Body of pancreas (tissue), 4 donors: ENCODE measurements around the gene PSD. TPM values are rescaled to one million over a fixed set of nuclear protein-coding genes. Genes with fewer than 3 reads are reported as not detected.

ENCODE experiments used
- ATAC-seq: fragments of 150-250 bp; one replicate; pipeline ENCODE4 v1.9.1; 2016
- DNase-seq, 4 donors: peaks; one replicate each; pipeline ENCODE4 v3.0.0-alpha.2; 2019
- H3K27ac ChIP-seq, 4 donors: fragments of 200-600 bp; sonication (generic); 1 replicate in 3 of 4; 2 replicates in 1 of 4; pipeline versions ENCODE4 v1.5.1 to v1.6.1; 2016 to 2019; ENCODE audit warnings: mild to moderate bottlenecking in 1 of 4, mixed read lengths in 1 of 4, moderate library complexity in 1 of 4
- H3K27me3 ChIP-seq, 2 donors: fragments of 200-600 bp; sonication (generic); one replicate each; pipeline ENCODE4 v1.6.0; 2016; ENCODE audit warnings: mild to moderate bottlenecking in 1 of 2
- H3K36me3 ChIP-seq, 2 donors: fragments of 200-600 bp; sonication (generic); replicated peaks in 1 of 2; 2 replicates each; pipeline ENCODE4 v1.5.1; 2016; ENCODE audit warnings: low read depth in 2 of 2; ENCODE audit not compliant: insufficient read depth in 1 of 2
- H3K4me1 ChIP-seq: fragments of 200-600 bp; sonication (generic); one replicate; pipeline ENCODE4 v1.6.0; 2016
- H3K4me3 ChIP-seq, 2 donors: fragments of 200-600 bp; sonication (generic); 1 replicate in 1 of 2; 2 replicates in 1 of 2; pipeline ENCODE4 v1.5.1; 2016 to 2019
- H3K9me3 ChIP-seq, 3 donors: fragments of 200-600 bp; sonication (generic); 1 replicate in 2 of 3; 2 replicates in 1 of 3; pipeline ENCODE4 v1.5.1; 2016
- POLR2A ChIP-seq, 3 donors: fragments of 450-650 bp; IDR thresholded peaks; one replicate each; pipeline ENCODE4 v1.6.1; 2016; ENCODE audit warnings: antibody characterized with exemption in 3 of 3, mild to moderate bottlenecking in 2 of 3
- WGBS, 2 donors: methylation state at CpG; one replicate each; pipeline ENCODE4 v1.1.5; 2017; 5-methylcytosine and 5-hydroxymethylcytosine counted together
- intact Hi-C: fragments of 100-400 bp; cut with DNase I; formaldehyde crosslinking; loops from one replicate; pipeline ENCODE4 v1.15.1; 2023
- total RNA-seq, 2 donors: library from RNA; depleted of rRNA; stranded (reverse); fragments of >200 nt; gene quantifications; one replicate each; pipeline ENCODE4 v1.1.0, GENCODE V29; 2016
- TF ChIP-seq, protein P1 (sequence below), 7 experiments: fragments of 450-650 bp in 4 of 7; fragments of 200-600 bp in 3 of 7; sonication (generic) in 3 of 7; IDR thresholded peaks; one replicate each; pipeline ENCODE4 v1.5.1; 2016 to 2019; ENCODE audit warnings: antibody characterized with exemption in 7 of 7

The PSD gene
- total RNA-seq, 2 donors from 2014 or later = 2.6 to 5.3 TPM

DNA sequence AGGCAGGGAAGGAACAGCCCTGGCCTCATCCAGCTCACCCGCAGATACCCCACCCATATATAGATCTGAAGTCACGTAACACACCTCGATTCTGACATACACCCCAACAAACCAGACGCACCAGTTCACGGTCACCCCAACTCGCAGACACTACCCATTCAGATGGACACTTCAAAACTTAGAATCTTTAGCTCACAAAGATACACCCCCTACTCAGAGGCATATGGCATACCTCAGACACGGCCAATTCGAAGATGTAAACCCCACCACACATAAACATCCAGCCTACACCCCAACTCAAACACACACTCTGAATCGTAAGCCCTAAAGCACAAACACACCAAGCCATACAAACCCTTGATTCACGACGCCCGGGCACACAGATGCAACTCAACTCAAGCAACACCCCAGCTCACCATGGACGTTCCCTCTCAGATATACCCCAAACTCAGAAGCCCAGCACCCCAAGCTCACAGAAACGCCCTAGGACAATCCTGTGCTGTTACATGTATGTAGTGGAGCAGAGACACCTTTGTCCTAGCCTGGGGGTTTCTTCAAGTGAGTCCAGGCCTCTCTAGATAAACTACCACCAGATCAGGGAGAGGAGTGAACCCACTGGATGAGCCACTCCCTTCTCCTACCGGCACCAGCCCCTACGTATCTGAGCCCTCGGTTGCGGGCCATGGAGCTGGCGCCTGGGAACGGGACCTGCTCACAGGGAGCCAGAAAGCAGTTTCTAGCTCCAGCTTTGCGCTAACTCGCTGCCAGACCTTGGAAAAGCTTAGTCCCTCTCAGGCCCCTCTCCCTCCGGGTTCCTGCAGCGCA is 8.8 kb downstream of the PSD start:
- intact Hi-C loops = no loop called here
- Histone ChIP-seq H3K4me1 (peaks cover 20% of the 10 kb centered on the region), H3K36me3 (no peaks in the 10 kb centered on the region), H3K27me3 (peaks cover 0 to 35% of the 10 kb centered on the region in 2 donors), H3K27ac (no peak overlapping the region), H3K4me3 (no peak overlapping the region), H3K9me3 (no peaks in the 10 kb centered on the region)
- DNase-seq (no peak), ATAC-seq (no peak)
- 26 to 27% methylated on average over 19 to 24 of the region's 24 CpGs for WGBS, 2 donors
- TF ChIP-seq POLR2A (IDR thresholded peaks at IDR 0.05) = no peak
- TF ChIP-seq, protein P1, sequence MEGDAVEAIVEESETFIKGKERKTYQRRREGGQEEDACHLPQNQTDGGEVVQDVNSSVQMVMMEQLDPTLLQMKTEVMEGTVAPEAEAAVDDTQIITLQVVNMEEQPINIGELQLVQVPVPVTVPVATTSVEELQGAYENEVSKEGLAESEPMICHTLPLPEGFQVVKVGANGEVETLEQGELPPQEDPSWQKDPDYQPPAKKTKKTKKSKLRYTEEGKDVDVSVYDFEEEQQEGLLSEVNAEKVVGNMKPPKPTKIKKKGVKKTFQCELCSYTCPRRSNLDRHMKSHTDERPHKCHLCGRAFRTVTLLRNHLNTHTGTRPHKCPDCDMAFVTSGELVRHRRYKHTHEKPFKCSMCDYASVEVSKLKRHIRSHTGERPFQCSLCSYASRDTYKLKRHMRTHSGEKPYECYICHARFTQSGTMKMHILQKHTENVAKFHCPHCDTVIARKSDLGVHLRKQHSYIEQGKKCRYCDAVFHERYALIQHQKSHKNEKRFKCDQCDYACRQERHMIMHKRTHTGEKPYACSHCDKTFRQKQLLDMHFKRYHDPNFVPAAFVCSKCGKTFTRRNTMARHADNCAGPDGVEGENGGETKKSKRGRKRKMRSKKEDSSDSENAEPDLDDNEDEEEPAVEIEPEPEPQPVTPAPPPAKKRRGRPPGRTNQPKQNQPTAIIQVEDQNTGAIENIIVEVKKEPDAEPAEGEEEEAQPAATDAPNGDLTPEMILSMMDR (IDR thresholded peaks at IDR 0.05) = no peak

- Histone ChIP-seq H3K4me3 (peak overlapping the region in 1 of 2 donors; percentile 12), H3K36me3 (no peaks in the 10 kb centered on the region), H3K9me3 (no peaks in the 10 kb centered on the region), H3K4me1 (peaks cover 20% of the 10 kb centered on the region), H3K27me3 (peaks cover 0 to 35% of the 10 kb centered on the region in 2 donors), H3K27ac (no peak overlapping the region)
- ATAC-seq (peak; percentile 24), DNase-seq (peak in 2 of 4 donors; percentile 40 to 47)
- 0 to 1% methylated on average over 6 to 83 of the region's 103 CpGs for WGBS, 2 donors
- intact Hi-C loops = no loop called here
- peak in 1 of 3 donors; percentile 21 for TF ChIP-seq POLR2A (IDR thresholded peaks at IDR 0.05)
- TF ChIP-seq, protein P1 (IDR thresholded peaks at IDR 0.05) = no peak
Measured at GRCh38 chr10:102408728-102409603, 9.6 kb downstream of the PSD start.

GRCh38 chr10:102408131-102408727 is 10.4 kb downstream of the PSD start:
- Histone ChIP-seq H3K27me3 (peaks cover 0 to 33% of the 10 kb centered on the region in 2 donors), H3K4me1 (peaks cover 25% of the 10 kb centered on the region), H3K36me3 (no peaks in the 10 kb centered on the region), H3K4me3 (no peak overlapping the region), H3K27ac (no peak overlapping the region), H3K9me3 (no peaks in the 10 kb centered on the region)
- no peak for DNase-seq
- whole genome bisulfite sequencing, 2 donors = 47 to 59% methylated on average over 9 to 14 of the region's 14 CpGs
- no peak for TF ChIP-seq POLR2A (IDR thresholded peaks at IDR 0.05)
- TF ChIP-seq, protein P1 (IDR thresholded peaks at IDR 0.05) = no peak
- no peak for ATAC-seq
- intact Hi-C loops = no loop called here

DNA sequence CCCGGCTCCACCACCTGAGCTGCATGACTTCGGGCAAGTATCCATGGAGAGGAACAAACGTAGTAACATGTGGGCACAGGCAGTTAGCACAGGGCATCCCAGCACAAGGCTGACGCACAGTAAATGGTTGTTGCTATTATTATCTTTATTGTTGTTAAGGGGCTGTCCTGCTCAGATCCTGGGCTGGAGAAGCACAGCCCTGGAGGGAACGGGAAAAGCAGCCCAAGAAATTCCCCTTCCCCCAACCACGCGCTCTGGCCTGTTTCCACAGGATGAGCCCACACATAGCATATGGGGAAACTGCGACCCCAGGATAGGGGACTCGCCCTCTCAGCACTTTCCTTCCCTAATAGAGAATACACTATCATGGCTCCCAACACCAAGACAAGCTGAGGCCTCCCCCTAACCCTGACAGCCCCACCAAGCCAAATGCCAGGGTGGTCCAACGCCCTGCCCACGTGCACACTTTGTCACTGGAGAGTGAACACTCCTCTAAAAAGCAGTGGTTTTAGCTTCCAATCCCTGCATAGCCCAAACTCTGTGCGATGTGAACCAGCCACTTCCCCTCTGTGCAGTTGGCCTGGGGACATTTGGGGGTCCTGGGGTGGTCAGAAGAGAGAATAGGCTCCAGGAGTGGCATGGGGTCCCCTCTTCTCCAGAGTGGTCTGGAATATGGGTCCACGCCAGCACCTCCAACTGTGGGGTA is 11.0 kb downstream of the PSD start:
- H3K4me1 ChIP-seq = peaks cover 25% of the 10 kb centered on the region
- H3K9me3 ChIP-seq = no peaks in the 10 kb centered on the region
- TF ChIP-seq POLR2A (IDR thresholded peaks at IDR 0.05) = no peak
- TF ChIP-seq, protein P1 (IDR thresholded peaks at IDR 0.05) = no peak
- peaks cover 0 to 27% of the 10 kb centered on the region in 2 donors for H3K27me3 ChIP-seq
- intact Hi-C loops = no loop called here
- H3K27ac ChIP-seq = no peak overlapping the region
- WGBS, 2 donors = 71 to 75% methylated on average over 10 to 13 of the region's 13 CpGs
- H3K36me3 ChIP-seq = no peaks in the 10 kb centered on the region
- DNase-seq = no peak
- no peak for ATAC-seq
- H3K4me3 ChIP-seq = no peak overlapping the region
